H9 (cell line): Measurements from ENCODE around the gene AFAP1L2. TPM values are rescaled to one million over a fixed set of nuclear protein-coding genes. Genes with fewer than 3 reads are reported as not detected.
A peak's percentile ranks its signal among the peaks of the same experiment; 100 is the strongest.

Experiments
- DNase-seq: peaks from one replicate; pipeline ENCODE4 v3.0.0-alpha.2; 2017
- H2AFZ ChIP-seq: one replicate; pipeline ENCODE4 v1.6.1; 2013; ENCODE audit warnings: mild to moderate bottlenecking, low read length, control low read depth, moderate library complexity
- H2AK5ac ChIP-seq: 2 replicates; pipeline ENCODE4 v1.6.1; 2013; ENCODE audit warnings: low read length, control low read depth, mixed read lengths; ENCODE audit not compliant: insufficient read length
- H2BK120ac ChIP-seq: one replicate; pipeline ENCODE4 v1.6.1; 2013; ENCODE audit warnings: low read depth, mild to moderate bottlenecking, low read length, control low read depth, inconsistent platforms; ENCODE audit not compliant: poor library complexity, severe bottlenecking
- H2BK12ac ChIP-seq: 2 replicates; pipeline ENCODE4 v1.6.1; 2013; ENCODE audit warnings: low read length, control low read depth, mixed read lengths, low read depth; ENCODE audit not compliant: insufficient read length
- H2BK15ac ChIP-seq: 2 replicates; pipeline ENCODE4 v1.6.1; 2013; ENCODE audit warnings: low read depth, low read length, control low read depth
- H2BK20ac ChIP-seq: one replicate; pipeline ENCODE4 v1.6.1; 2013; ENCODE audit warnings: low read depth, mild to moderate bottlenecking, low read length, control low read depth, inconsistent platforms; ENCODE audit not compliant: poor library complexity, severe bottlenecking
- H2BK5ac ChIP-seq: 2 replicates; pipeline ENCODE4 v1.6.1; 2013; ENCODE audit warnings: low read length, control low read depth, mixed read lengths; ENCODE audit not compliant: insufficient read length
- H3K14ac ChIP-seq: 2 replicates; pipeline ENCODE4 v1.6.1; 2013; ENCODE audit warnings: low read length, control low read depth; ENCODE audit not compliant: insufficient read depth
- H3K18ac ChIP-seq: 2 replicates; pipeline ENCODE4 v1.6.1; 2013; ENCODE audit warnings: low read depth, mild to moderate bottlenecking, mixed read lengths, low read length, control low read depth; ENCODE audit not compliant: insufficient read length
- H3K23ac ChIP-seq: 2 replicates; pipeline ENCODE4 v1.6.1; 2013; ENCODE audit warnings: low read length, control low read depth, mixed read lengths, low read depth; ENCODE audit not compliant: insufficient read length
- H3K23me2 ChIP-seq: 2 replicates; pipeline ENCODE4 v1.6.1; 2013; ENCODE audit warnings: low read depth, mild to moderate bottlenecking, mixed read lengths, low read length, control low read depth; ENCODE audit not compliant: insufficient read length, poor library complexity, severe bottlenecking
- H3K27ac ChIP-seq: 2 replicates; pipeline ENCODE4 v1.5.1; 2013; ENCODE audit warnings: low read length, control low read depth, mixed read lengths, low read depth; ENCODE audit not compliant: insufficient read length
- H3K27me3 ChIP-seq: 2 replicates; pipeline ENCODE4 v1.6.1; 2013; ENCODE audit warnings: low read length, control low read depth, inconsistent platforms; ENCODE audit not compliant: insufficient read depth
- H3K4ac ChIP-seq: 2 replicates; pipeline ENCODE4 v1.6.1; 2013; ENCODE audit warnings: low read depth, mild to moderate bottlenecking, control low read depth, inconsistent platforms, low read length, moderate library complexity
- H3K4me1 ChIP-seq: 2 replicates; pipeline ENCODE4 v1.6.1; 2013; ENCODE audit warnings: low read length, control low read depth, inconsistent platforms; ENCODE audit not compliant: insufficient read depth
- H3K4me2 ChIP-seq: 2 replicates; pipeline ENCODE4 v1.6.1; 2013; ENCODE audit warnings: low read length, control low read depth, mixed read lengths; ENCODE audit not compliant: insufficient read length, insufficient read depth
- H3K56ac ChIP-seq: 2 replicates; pipeline ENCODE4 v1.6.1; 2013; ENCODE audit warnings: low read depth, mild to moderate bottlenecking, mixed read lengths, low read length, control low read depth; ENCODE audit not compliant: insufficient read length
- H3K79me1 ChIP-seq: 2 replicates; pipeline ENCODE4 v1.6.1; 2013; ENCODE audit warnings: low read depth, mild to moderate bottlenecking, moderate library complexity, low read length, control low read depth, inconsistent platforms; ENCODE audit not compliant: insufficient read depth, poor library complexity, severe bottlenecking
- H3K79me2 ChIP-seq: 2 replicates; pipeline ENCODE4 v1.6.1; 2013; ENCODE audit warnings: low read length, control low read depth, inconsistent platforms; ENCODE audit not compliant: insufficient read depth
- H3K9ac ChIP-seq: 2 replicates; pipeline ENCODE4 v1.6.1; 2013; ENCODE audit warnings: low read length, control low read depth, mixed read lengths; ENCODE audit not compliant: insufficient read length; ENCODE audit errors: extremely low read depth
- H3K9me3 ChIP-seq: one replicate; pipeline ENCODE4 v1.6.1; 2013; ENCODE audit warnings: low read depth, low read length, inconsistent platforms; ENCODE audit not compliant: control insufficient read depth
- H3T11ph ChIP-seq: one replicate; pipeline ENCODE4 v1.6.1; 2013; ENCODE audit warnings: mild to moderate bottlenecking, low read length, control low read depth, inconsistent platforms
- H4K20me1 ChIP-seq: one replicate; pipeline ENCODE4 v1.6.1; 2013; ENCODE audit not compliant: control insufficient read depth, insufficient read length, insufficient read depth
- H4K5ac ChIP-seq: 2 replicates; pipeline ENCODE4 v1.6.1; 2013; ENCODE audit warnings: low read depth, mild to moderate bottlenecking, mixed read lengths, low read length, control low read depth; ENCODE audit not compliant: insufficient read length
- H4K8ac ChIP-seq: replicated peaks from 2 replicates; pipeline ENCODE4 v1.6.1; 2013; ENCODE audit warnings: low read length, control low read depth, mixed read lengths, low read depth; ENCODE audit not compliant: insufficient read length
- H4K91ac ChIP-seq: 2 replicates; pipeline ENCODE4 v1.6.1; 2013; ENCODE audit warnings: low read depth, mild to moderate bottlenecking, moderate library complexity, mixed read lengths, low read length, control low read depth; ENCODE audit not compliant: insufficient read length
- H3K27ac Mint-ChIP-seq, 3 experiments: 2 replicates in 2 of 3; 3 replicates in 1 of 3; pipeline ENCODE4 v1.8.0; 2020 to 2021; ENCODE audit warnings: mixed read lengths in 3 of 3, mild to moderate bottlenecking in 1 of 3, moderate library complexity in 1 of 3
- H3K27me3 Mint-ChIP-seq: 2 replicates; pipeline ENCODE4 v1.8.0; 2021; ENCODE audit warnings: low read depth, mild to moderate bottlenecking, moderate library complexity, mixed read lengths
- H3K36me3 Mint-ChIP-seq, 3 experiments: 2 replicates in 2 of 3; 3 replicates in 1 of 3; pipeline ENCODE4 v1.8.0; 2020 to 2021; ENCODE audit warnings: low read depth in 3 of 3, mixed read lengths in 3 of 3; ENCODE audit not compliant: insufficient read depth in 1 of 3
- H3K4me1 Mint-ChIP-seq, 2 experiments: 2 replicates each; pipeline ENCODE4 v1.8.0; 2020; ENCODE audit warnings: mixed read lengths in 2 of 2
- H3K4me3 Mint-ChIP-seq, 2 experiments: 2 replicates in 1 of 2; 3 replicates in 1 of 2; pipeline ENCODE4 v1.8.0; 2020 to 2021; ENCODE audit warnings: mild to moderate bottlenecking in 2 of 2, mixed read lengths in 2 of 2, moderate library complexity in 1 of 2
- H3K9me3 Mint-ChIP-seq, 2 experiments: 2 replicates in 1 of 2; 3 replicates in 1 of 2; pipeline ENCODE4 v1.8.0; 2020; ENCODE audit warnings: mild to moderate bottlenecking in 2 of 2, mixed read lengths in 2 of 2, moderate library complexity in 1 of 2
- WGBS: extraction: QIAGEN DNeasy Blood & Tissue Kit; methylation state at CpG from one replicate; pipeline ENCODE4 v1.1.7; 2013; ENCODE audit warnings: missing lambda C conversion rate, low lambda C conversion rate, mixed read lengths; ENCODE audit not compliant: insufficient read length; ENCODE audit errors: extremely low coverage; 5-methylcytosine and 5-hydroxymethylcytosine counted together
- total RNA-seq: library from RNA; stranded (reverse); gene quantifications from 2 replicates; pipeline ENCODE4 v1.2.1, GENCODE V29; 2021
- TF ChIP-seq, protein P1 (sequence below): fragments of 200-600 bp; sonication (generic); conservative IDR thresholded peaks from 3 replicates; pipeline ENCODE4 v1.8.0; 2021; ENCODE audit warnings: antibody characterized with exemption, mild to moderate bottlenecking

AFAP1L2 gene
- total RNA-seq, 1 experiment from 2014 or later: 0.77 TPM

GRCh38 chr10:114373631-114374030 lies 30.7 kb downstream of the AFAP1L2 start:
- Histone ChIP-seq H2BK20ac (no peak overlapping the region), H3K27me3 (no peaks in the 10 kb centered on the region), H3K9me3 (no peaks in the 10 kb centered on the region), H4K91ac (no peak overlapping the region), H3K27ac (no peak overlapping the region), H3K9ac (no peak overlapping the region), H3K79me2 (no peaks in the 10 kb centered on the region), H3K79me1 (no peaks in the 10 kb centered on the region), H3T11ph (no peak overlapping the region), H3K23ac (no peak overlapping the region), H3K14ac (no peak overlapping the region), H4K20me1 (no peaks in the 10 kb centered on the region), H3K18ac (no peak overlapping the region), H3K56ac (no peak overlapping the region), H2AFZ (no peak overlapping the region), H2BK15ac (no peak overlapping the region), H4K8ac (no peak overlapping the region), H3K4me2 (no peak overlapping the region), H4K5ac (no peak overlapping the region), H2BK12ac (no peak overlapping the region), H3K4me1 (no peaks in the 10 kb centered on the region), H3K23me2 (no peaks in the 10 kb centered on the region), H2BK5ac (no peak overlapping the region), H2AK5ac (no peak overlapping the region), H2BK120ac (no peak overlapping the region), H3K4ac (no peak overlapping the region)
- TF ChIP-seq, protein P1, sequence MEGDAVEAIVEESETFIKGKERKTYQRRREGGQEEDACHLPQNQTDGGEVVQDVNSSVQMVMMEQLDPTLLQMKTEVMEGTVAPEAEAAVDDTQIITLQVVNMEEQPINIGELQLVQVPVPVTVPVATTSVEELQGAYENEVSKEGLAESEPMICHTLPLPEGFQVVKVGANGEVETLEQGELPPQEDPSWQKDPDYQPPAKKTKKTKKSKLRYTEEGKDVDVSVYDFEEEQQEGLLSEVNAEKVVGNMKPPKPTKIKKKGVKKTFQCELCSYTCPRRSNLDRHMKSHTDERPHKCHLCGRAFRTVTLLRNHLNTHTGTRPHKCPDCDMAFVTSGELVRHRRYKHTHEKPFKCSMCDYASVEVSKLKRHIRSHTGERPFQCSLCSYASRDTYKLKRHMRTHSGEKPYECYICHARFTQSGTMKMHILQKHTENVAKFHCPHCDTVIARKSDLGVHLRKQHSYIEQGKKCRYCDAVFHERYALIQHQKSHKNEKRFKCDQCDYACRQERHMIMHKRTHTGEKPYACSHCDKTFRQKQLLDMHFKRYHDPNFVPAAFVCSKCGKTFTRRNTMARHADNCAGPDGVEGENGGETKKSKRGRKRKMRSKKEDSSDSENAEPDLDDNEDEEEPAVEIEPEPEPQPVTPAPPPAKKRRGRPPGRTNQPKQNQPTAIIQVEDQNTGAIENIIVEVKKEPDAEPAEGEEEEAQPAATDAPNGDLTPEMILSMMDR: no peak
- peaks cover 4% of the 10 kb centered on the region; the same call in 1 of the 2 replicates for H3K27me3 Mint-ChIP-seq
- no peaks in the 10 kb centered on the region for H3K36me3 Mint-ChIP-seq
- peaks cover 10 to 12% of the 10 kb centered on the region in 2 experiments; a peak in 3 of 4 replicates for H3K4me1 Mint-ChIP-seq
- H3K27ac Mint-ChIP-seq: peak overlapping the region in 1 of 3 experiments; percentile 72; a peak in 2 of 7 replicates
- no peaks in the 10 kb centered on the region for H3K9me3 Mint-ChIP-seq
- no CpG with 5 or more reads among the region's 6 CpGs for WGBS
- H3K4me3 Mint-ChIP-seq: no peak overlapping the region
- DNase-seq: no peak
